ENCODE results near the gene KRT17.
"Not testable (repeated sequence)": the region's sequence is repeated elsewhere in the genome, so short reads cannot be mapped to it uniquely, and the experiment has no call there.

The KRT17 gene

DNA sequence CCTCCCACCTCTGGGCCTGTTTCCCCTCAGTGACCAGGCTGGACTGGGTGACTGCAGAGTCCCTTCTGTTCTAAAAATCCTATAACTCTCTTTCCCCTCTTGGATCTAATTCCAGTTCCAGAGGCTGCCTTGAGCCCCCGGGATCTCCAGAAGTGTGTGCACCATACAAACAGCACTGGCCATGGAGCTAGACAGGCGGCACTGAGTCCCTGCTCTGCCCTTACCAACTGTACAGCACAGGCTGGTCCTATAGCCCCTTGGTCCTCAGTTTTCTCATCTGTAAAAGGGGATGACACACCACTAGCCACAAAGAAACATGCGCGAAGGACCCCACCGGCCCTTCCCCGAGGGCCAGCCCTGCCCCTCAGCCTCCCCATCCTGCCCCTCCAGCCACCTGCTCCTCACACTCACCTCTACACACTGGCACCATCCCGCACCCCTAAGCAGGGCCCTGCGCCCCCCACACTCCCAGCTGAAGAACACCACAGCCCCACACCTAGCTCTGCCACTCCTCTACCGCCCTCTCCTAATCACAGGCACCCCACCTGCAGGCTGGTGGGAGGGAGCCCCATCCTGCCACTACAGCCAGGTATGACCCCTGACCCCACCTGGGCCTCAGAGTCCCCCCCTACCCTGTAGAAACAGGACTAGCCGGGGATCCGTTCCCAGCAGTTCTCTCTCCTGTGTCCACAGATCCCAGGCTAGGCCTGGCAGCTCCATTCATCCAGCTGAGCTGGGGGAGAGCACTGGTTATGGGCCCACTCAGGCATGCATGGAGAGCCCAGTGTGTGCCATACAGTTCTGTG is 10.9 kb downstream of the KRT17 start:
- DNase-seq (ENCODE audit: low read depth), result no peak
- H3K4me3 ChIP-seq (ENCODE audit: control insufficient read depth, low read depth, low read length), result no peak overlapping the region
- TF ChIP-seq, protein P1, sequence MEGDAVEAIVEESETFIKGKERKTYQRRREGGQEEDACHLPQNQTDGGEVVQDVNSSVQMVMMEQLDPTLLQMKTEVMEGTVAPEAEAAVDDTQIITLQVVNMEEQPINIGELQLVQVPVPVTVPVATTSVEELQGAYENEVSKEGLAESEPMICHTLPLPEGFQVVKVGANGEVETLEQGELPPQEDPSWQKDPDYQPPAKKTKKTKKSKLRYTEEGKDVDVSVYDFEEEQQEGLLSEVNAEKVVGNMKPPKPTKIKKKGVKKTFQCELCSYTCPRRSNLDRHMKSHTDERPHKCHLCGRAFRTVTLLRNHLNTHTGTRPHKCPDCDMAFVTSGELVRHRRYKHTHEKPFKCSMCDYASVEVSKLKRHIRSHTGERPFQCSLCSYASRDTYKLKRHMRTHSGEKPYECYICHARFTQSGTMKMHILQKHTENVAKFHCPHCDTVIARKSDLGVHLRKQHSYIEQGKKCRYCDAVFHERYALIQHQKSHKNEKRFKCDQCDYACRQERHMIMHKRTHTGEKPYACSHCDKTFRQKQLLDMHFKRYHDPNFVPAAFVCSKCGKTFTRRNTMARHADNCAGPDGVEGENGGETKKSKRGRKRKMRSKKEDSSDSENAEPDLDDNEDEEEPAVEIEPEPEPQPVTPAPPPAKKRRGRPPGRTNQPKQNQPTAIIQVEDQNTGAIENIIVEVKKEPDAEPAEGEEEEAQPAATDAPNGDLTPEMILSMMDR (conservative IDR thresholded peaks at IDR 0.05; ENCODE audit: control insufficient read depth, insufficient read depth, low read depth, low read length), result no peak

DNA sequence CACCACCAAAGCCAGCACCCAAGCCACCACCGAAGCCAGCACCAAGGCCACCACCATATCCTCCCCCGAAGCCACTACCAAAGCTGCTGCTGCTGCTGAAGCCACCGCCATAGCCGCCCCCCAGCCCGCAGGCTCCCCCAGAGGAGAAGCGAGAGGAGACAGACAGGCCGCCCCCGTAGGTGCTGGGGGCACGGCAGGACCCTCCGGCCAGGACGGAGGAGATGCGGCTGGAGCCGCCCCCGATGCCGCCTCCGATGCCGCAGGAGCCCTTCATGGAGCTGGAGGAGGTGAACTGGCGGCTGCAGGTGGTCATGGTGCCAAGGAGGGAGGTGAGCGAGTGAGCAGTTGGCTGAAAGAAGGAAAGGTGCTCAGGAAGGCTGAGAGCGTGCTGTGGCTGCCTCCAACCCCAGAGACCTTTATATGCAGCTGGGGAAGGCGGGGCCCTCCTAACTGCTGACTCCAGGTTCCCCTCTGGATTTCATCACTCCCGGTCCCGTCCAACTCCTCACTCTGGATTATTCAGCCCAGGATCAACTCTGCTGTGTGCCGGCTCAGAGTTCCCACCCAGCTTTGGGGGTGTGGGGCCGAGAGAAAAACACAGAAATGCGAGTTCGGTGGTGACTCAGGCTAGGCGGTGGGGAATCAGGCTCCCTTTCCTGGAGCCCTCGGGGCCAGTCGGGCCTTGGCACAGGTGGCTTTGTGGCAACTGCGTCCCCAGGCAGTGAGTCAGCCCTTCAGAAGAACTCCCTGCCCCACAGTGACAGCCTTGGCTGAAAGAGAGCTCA is 11.8 kb downstream of the KRT17 start, which contains the start of gene KRT16:
Gene KRT16, minus strand, starts transcription at position 392 of the 785 bp plus-strand sequence. Its CDS starts 79 bp downstream, at position 313.
- DNase-seq (ENCODE audit: low read depth), result peak; percentile 19

DNA sequence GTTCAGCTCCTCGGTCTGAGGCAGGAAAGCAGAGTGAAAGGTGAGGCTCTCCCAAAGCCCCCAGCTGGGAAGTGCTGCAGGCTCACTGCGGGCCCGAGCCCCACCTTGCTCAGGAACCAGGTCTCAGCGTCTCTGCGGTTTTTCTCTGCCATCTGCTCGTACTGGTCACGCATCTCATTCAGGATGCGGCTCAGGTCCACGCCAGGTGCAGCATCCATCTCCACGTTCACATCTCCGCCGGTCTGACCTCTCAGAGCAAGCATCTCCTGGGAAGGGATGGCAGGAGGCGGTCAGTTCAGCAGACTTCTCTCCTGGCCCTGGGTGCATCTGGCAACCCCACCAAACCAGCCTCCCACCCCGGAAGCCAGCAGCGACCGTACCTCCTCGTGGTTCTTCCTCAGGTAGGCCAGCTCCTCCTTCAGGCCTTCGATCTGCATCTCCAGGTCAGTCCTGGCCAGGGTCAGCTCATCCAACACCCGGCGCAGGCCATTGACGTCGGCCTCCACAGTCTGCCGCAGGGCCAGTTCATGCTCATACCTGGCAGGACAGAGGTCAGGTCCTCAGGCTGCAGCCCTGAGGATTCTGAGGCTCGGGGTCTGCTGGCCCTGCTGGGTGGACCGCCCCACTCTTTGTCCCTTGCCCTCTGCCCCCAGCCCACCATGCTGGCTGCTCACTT is 13.3 kb downstream of the KRT17 start:
- DNase-seq (ENCODE audit: low read depth), result no peak
- H3K4me3 ChIP-seq (ENCODE audit: control insufficient read depth, low read depth, low read length), result no peak overlapping the region
- TF ChIP-seq, protein P1 (conservative IDR thresholded peaks at IDR 0.05; ENCODE audit: control insufficient read depth, insufficient read depth, low read depth, low read length), result no peak

More for the DNA sequence above, 11.8 kb downstream of the KRT17 start, which contains the start of gene KRT16:
- not testable (repeated sequence) for H3K4me3 ChIP-seq (ENCODE audit: control insufficient read depth, low read depth, low read length)

DNA sequence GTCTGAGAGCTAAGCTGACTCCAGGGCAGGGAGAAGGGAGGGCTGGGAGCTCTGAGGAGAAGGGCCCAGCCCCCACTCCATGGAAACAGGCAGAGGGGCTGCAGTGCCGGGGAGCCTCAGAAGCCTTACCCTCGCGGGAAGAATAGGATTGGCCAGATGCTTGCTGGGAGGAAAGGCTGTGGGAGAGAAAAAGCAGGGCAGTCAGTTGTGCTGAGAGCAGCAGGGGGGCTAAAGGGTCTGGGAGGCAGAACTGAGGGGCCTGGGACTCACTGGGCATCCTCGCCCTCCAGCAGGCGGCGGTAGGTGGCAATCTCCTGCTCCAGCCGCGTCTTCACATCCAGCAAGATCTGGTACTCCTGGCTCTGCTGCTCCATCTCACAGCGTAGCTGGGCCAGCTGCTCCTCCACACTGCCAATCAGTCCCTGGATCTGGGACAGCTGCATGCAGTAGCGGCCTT is 14.3 kb downstream of the KRT17 start:
- not testable (repeated sequence) for DNase-seq (ENCODE audit: low read depth); H3K4me3 ChIP-seq (ENCODE audit: control insufficient read depth, low read depth, low read length)
- TF ChIP-seq, protein P1 (conservative IDR thresholded peaks at IDR 0.05; ENCODE audit: control insufficient read depth, insufficient read depth, low read depth, low read length), result peak; percentile 18

DNA sequence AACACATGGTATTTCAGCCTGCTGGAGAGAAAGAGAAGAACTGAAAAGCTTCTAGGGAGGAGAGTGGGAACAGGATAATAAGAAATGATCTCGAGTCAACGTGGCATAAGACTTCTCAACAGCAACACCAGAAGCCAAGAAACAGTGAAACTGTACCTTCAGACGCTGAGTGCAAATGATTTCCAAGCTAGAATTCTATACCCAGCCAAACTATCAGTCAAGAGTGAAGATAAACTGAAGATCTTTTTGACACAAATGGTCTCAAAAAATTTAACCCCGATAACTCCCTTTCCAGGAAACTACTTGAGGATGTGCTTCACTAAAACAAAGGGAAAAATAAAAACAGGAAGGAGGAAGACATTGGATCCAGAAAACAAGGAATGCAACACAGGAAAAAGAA is 17.4 kb downstream of the KRT17 start:
- not testable (repeated sequence) for H3K4me3 ChIP-seq (ENCODE audit: control insufficient read depth, low read depth, low read length); DNase-seq (ENCODE audit: low read depth)

DNA sequence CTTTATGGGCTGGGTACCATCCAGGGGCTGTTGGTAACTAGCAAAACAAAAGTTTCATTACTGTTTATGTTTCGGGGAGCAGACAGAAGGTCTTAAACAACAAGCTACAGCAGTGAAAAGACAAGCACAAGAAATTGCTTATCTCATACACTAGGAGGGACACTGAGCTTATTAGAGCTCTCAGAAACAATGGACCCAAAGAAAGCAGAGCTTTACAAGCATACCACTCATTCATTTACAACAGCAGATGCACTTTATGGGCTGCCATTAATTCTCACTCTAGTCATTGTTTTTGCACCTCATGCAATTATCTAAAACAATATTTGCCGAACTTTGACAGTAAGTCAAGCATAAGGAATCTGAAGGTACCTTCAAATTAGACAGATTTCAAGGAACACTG is 21.9 kb downstream of the KRT17 start:
- H3K4me3 ChIP-seq (ENCODE audit: control insufficient read depth, low read depth, low read length), result no peak overlapping the region
- DNase-seq (ENCODE audit: low read depth), result no peak
- TF ChIP-seq, protein P1 (conservative IDR thresholded peaks at IDR 0.05; ENCODE audit: control insufficient read depth, insufficient read depth, low read depth, low read length), result no peak

DNA sequence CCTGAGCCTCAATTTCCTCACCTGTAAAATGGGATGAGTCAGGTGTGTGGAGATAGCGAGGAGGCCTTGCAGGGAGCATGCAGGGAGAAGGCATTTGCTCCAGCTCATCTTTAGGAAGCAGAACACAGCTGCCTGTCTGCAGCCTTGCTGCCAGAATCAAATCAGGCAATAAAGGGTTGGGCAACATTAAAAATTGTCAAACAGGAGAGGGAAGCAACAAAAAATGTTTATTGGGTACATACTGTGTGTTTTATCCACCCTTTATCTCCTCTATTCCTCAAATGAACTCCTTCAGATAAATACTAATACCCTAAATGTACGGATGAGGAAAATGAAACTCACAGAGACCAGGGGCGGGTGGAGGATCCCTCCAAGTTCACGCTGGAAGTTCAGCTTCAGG is 24.1 kb downstream of the KRT17 start:
- no peak overlapping the region for H3K4me3 ChIP-seq (ENCODE audit: control insufficient read depth, low read depth, low read length)
- TF ChIP-seq, protein P1 (conservative IDR thresholded peaks at IDR 0.05; ENCODE audit: control insufficient read depth, insufficient read depth, low read depth, low read length), result no peak
- no peak for DNase-seq (ENCODE audit: low read depth)
